Esophagus muscularis mucosa (tissue), 4 donors: ENCODE data around the gene ZCCHC10. TPM values are rescaled to one million over a fixed set of nuclear protein-coding genes. Genes with fewer than 3 reads are reported as not detected.
"Not testable (repeated sequence)": the region's sequence is repeated elsewhere in the genome, so short reads cannot be mapped to it uniquely, and the experiment has no call there.

Experiments
- DNase-seq: peaks from one replicate; pipeline ENCODE4 v3.0.0-alpha.2; 2017; ENCODE audit errors: extremely low spot score
- H3K27ac ChIP-seq, 4 donors: fragments of 200-600 bp; sonication (generic); replicated peaks in 1 of 4; 1 replicate in 3 of 4; 2 replicates in 1 of 4; pipeline ENCODE4 v1.5.1; 2016 to 2019; ENCODE audit warnings: mild to moderate bottlenecking in 1 of 4
- H3K27me3 ChIP-seq, 4 donors: fragments of 200-600 bp; sonication (generic); one replicate each; pipeline versions ENCODE4 v1.5.1 to v1.6.0; 2016 to 2019
- H3K36me3 ChIP-seq, 4 donors: fragments of 200-600 bp; sonication (generic); one replicate each; pipeline ENCODE4 v1.5.1; 2016 to 2019
- H3K4me1 ChIP-seq, 4 donors: fragments of 200-600 bp; sonication (generic); one replicate each; pipeline ENCODE4 v1.5.1; 2016 to 2019
- H3K4me3 ChIP-seq, 4 donors: fragments of 200-600 bp; sonication (generic); 1 replicate in 2 of 4; 2 replicates in 2 of 4; pipeline ENCODE4 v1.5.1; 2016 to 2019; ENCODE audit warnings: mild to moderate bottlenecking in 4 of 4, moderate library complexity in 1 of 4
- H3K9me3 ChIP-seq, 4 donors: fragments of 200-600 bp; sonication (generic); 1 replicate in 3 of 4; 2 replicates in 1 of 4; pipeline ENCODE4 v1.5.1; 2016 to 2019
- EP300 ChIP-seq: sonication (generic); formaldehyde crosslinking; IDR thresholded peaks from one replicate; pipeline ENCODE4 v1.6.1; 2017; ENCODE audit warnings: antibody characterized with exemption
- POLR2A ChIP-seq: fragments of 450-650 bp; IDR thresholded peaks from one replicate; pipeline ENCODE4 v1.6.1; 2017; ENCODE audit warnings: antibody characterized with exemption, moderate library complexity, mild to moderate bottlenecking, low read depth
- POLR2AphosphoS5 ChIP-seq, 2 donors: sonication (generic); formaldehyde crosslinking; IDR thresholded peaks; one replicate each; pipeline ENCODE4 v1.6.1; 2017; ENCODE audit warnings: antibody characterized with exemption in 2 of 2
- WGBS: methylation state at CpG from one replicate; pipeline ENCODE4 v1.1.5; 2018; 5-methylcytosine and 5-hydroxymethylcytosine counted together
- intact Hi-C: fragments of 100-400 bp; cut with DNase I; formaldehyde crosslinking; loops from one replicate; pipeline ENCODE4 v1.15.1; 2023
- total RNA-seq, 4 donors: library from RNA; depleted of rRNA; stranded (reverse); fragments of >200 nt; gene quantifications; one replicate each; pipeline versions ENCODE4 v1.1.0 to v1.2.1, GENCODE V29; 2016
- TF ChIP-seq, protein P1 (sequence below), 3 experiments: fragments of 200-600 bp in 2 of 3; fragments of 450-650 bp in 1 of 3; sonication (generic) in 2 of 3; IDR thresholded peaks; one replicate each; pipeline ENCODE4 v1.5.1; 2017 to 2019; ENCODE audit warnings: antibody characterized with exemption in 3 of 3, mild to moderate bottlenecking in 2 of 3, moderate library complexity in 1 of 3

The ZCCHC10 gene
- total RNA-seq, 4 donors from 2014 or later, result 8.6 to 40.8 (median 13.1) TPM

DNA sequence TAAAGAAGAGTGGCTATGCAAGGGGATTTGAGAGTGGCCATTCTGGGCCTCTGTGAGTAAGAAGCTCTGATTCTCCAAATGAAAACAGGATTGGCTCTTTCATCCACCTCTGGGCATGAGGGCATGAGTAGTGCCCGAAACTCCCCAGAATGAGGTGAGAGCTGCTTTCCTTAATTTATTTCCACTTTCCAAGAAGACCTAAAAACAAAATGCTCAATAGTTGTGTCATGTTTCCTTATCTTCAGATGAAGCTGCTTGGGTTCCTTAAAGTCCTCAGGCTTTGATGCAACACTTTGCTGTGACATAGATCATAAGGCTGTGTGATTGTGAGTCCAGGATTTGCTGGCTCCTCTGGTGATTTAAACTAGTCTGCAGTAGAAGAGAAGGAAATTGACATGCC lies 3.1 kb upstream of the ZCCHC10 start:
- H3K36me3 ChIP-seq, result no peaks in the 10 kb centered on the region
- DNase-seq, result no peak

DNA sequence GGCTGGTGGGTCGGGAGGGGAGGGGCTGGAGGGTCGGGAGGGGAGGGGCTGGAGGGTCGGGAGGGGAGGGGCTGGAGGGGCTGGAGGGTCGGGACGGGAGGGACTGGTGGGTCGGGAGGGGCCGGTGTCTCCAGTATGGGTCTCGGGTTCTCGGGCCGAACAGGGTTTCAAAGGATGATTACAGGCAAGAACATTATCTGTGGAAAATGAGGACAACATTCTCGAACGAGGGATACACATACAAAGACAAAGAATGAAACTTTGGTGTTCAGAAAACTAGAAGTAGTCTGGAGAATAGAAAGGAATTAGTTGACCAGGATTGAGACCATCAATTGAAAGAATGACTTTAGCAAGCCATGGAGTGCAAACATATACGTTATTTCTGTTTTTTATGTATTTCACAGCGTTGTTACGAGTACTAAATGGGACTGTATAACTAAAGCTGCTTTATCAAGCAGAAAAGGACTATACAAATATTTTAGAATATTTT lies 360 bp upstream of the ZCCHC10 start:
- peak overlapping the region; percentile 72 to 97 (median 84) for H3K4me3 ChIP-seq
- no peaks in the 10 kb centered on the region for H3K27me3 ChIP-seq
- DNase-seq, result no peak
- H3K4me1 ChIP-seq, result peaks cover 12 to 29% (median 18%) of the 10 kb centered on the region in 4 donors
- TF ChIP-seq POLR2A, result no peak
- TF ChIP-seq EP300, result no peak
- TF ChIP-seq POLR2AphosphoS5 (IDR thresholded peaks at IDR 0.05), result no peak
- TF ChIP-seq, protein P1, sequence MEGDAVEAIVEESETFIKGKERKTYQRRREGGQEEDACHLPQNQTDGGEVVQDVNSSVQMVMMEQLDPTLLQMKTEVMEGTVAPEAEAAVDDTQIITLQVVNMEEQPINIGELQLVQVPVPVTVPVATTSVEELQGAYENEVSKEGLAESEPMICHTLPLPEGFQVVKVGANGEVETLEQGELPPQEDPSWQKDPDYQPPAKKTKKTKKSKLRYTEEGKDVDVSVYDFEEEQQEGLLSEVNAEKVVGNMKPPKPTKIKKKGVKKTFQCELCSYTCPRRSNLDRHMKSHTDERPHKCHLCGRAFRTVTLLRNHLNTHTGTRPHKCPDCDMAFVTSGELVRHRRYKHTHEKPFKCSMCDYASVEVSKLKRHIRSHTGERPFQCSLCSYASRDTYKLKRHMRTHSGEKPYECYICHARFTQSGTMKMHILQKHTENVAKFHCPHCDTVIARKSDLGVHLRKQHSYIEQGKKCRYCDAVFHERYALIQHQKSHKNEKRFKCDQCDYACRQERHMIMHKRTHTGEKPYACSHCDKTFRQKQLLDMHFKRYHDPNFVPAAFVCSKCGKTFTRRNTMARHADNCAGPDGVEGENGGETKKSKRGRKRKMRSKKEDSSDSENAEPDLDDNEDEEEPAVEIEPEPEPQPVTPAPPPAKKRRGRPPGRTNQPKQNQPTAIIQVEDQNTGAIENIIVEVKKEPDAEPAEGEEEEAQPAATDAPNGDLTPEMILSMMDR (IDR thresholded peaks at IDR 0.05), result no peak
- intact Hi-C loops, result loop anchor here (10.0 kb wide), 1 partner anchor 62 kb away; the partner anchor contains the start of gene AFF4
- peaks cover 0 to 11% (median 3%) of the 10 kb centered on the region in 4 donors for H3K36me3 ChIP-seq
- peak overlapping the region; percentile 92 to 97 (median 94) for H3K27ac ChIP-seq
- H3K9me3 ChIP-seq, result no peaks in the 10 kb centered on the region
- WGBS, result 6% methylated on average over 15 of the region's 15 CpGs

More for the DNA sequence above, 3.1 kb upstream of the ZCCHC10 start:
- no peaks in the 10 kb centered on the region for H3K9me3 ChIP-seq
- intact Hi-C loops, result loop anchor here (10.0 kb wide), 1 partner anchor 65 kb away; the partner anchor contains the start of gene AFF4
- H3K27ac ChIP-seq, result no peak overlapping the region
- H3K4me1 ChIP-seq, result peaks cover 12 to 20% (median 16%) of the 10 kb centered on the region in 4 donors
- 81% methylated on average over 1 of the region's 1 CpG for WGBS
- TF ChIP-seq EP300 (no peak), POLR2A (no peak), POLR2AphosphoS5 (IDR thresholded peaks at IDR 0.05) (no peak)
- TF ChIP-seq, protein P1 (IDR thresholded peaks at IDR 0.05), result no peak
- H3K27me3 ChIP-seq, result no peaks in the 10 kb centered on the region
- H3K4me3 ChIP-seq, result no peak overlapping the region

DNA sequence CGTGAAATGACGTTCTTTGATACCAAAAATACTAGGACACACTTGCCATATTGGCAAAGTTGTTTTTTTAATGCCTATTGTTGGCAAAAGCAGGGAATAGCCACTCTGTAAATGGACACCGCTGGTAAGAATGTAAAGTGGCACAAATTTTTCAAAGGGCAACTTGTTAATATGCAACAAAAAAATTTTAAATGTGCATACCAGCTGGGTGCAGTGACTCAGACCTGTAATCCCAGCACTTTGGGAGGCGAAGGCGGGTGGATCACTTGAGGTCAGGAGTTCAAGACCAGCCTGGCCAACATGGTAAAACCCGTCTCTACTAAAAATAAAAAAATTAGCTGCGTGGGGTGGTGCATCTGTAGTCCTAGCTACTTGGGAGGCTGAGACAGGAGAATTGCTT lies 6.9 kb downstream of the ZCCHC10 start:
- Histone ChIP-seq H3K4me1 (peaks cover 0 to 10% (median 2%) of the 10 kb centered on the region in 4 donors), H3K36me3 (peaks cover 14 to 58% (median 28%) of the 10 kb centered on the region in 4 donors)
- H3K27ac ChIP-seq, H3K9me3 ChIP-seq, H3K27me3 ChIP-seq, intact Hi-C loops, DNase-seq, H3K4me3 ChIP-seq: not testable (repeated sequence)
- 94% methylated on average over 7 of the region's 7 CpGs for WGBS

DNA sequence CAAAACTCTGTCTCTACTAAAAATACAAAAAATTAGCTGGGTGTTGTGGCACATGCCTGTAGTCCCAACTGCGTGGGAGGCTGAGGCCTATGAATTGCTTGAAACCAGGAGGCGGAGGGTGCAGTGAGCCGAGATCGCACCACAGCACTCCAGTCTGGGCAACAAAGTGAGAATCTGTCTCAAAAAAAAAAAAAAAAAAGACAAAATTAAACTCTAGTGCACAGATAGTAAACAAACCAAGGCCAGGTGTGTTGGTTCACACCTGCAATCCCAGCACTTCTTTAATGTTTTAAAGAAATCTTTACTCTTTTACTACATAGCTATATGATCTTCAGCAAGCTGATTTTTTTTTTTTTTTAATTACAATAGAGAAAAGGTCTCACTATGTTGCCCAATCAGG lies 8.4 kb downstream of the ZCCHC10 start:
- H3K4me1 ChIP-seq, result no peaks in the 10 kb centered on the region
- DNase-seq, result no peak
- WGBS, result 100% methylated on average over 4 of the region's 4 CpGs
- no peak overlapping the region for H3K4me3 ChIP-seq
- TF ChIP-seq, protein P1 (IDR thresholded peaks at IDR 0.05), result no peak
- TF ChIP-seq POLR2A (no peak), POLR2AphosphoS5 (IDR thresholded peaks at IDR 0.05) (no peak), EP300 (no peak)
- H3K36me3 ChIP-seq, result peaks cover 14 to 61% (median 24%) of the 10 kb centered on the region in 4 donors
- H3K27me3 ChIP-seq, result no peaks in the 10 kb centered on the region
- no peaks in the 10 kb centered on the region for H3K9me3 ChIP-seq
- no peak overlapping the region for H3K27ac ChIP-seq
- intact Hi-C loops, result no loop called here

DNA sequence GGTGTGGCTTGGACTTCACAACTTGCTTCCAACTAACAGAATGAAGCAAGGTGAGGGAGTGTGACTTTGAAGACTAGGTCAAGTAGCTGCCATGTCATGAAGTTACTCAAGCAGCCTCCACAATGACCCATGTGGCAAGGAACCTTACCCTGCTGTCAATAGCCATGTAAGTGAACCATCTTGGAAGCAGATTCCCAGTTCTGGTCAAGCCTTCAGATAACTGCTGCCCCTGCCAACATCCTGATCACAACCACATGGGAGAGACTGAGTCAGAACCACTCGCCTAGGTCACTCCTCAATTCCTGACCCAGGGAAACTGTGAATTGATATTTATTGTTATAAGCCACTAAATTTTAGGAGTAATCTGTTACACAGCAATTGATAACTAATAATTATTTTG lies 10.9 kb downstream of the ZCCHC10 start:
- peaks cover 14 to 46% (median 26%) of the 10 kb centered on the region in 4 donors for H3K36me3 ChIP-seq

DNA sequence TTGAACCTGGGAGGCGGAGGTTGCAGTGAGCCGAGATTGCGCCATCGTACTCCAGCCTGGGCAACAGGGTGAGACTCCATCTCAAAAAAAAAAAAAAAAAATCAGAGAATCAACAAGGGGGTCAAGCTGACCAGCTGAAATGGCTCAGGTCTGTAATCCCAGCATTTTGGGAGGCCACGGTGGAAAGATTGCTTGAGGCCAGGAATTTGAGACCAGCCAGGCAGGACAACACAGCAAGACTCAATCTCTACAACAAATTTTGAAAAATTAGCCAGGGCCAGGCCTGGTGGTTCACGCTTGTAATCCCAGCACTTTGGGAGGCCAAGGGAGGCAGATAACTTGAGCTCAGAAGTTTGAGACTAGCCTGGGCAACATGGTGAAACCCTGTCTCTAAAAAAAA lies 17.9 kb downstream of the ZCCHC10 start:
- peaks cover 9 to 50% (median 27%) of the 10 kb centered on the region in 4 donors for H3K36me3 ChIP-seq
- intact Hi-C loops, H3K9me3 ChIP-seq, H3K4me1 ChIP-seq, DNase-seq, H3K4me3 ChIP-seq, H3K27me3 ChIP-seq, H3K27ac ChIP-seq: not testable (repeated sequence)
- 78% methylated on average over 5 of the region's 6 CpGs for WGBS

More for the DNA sequence above, 10.9 kb downstream of the ZCCHC10 start:
- 76% methylated on average over 1 of the region's 1 CpG for WGBS
- TF ChIP-seq, protein P1 (IDR thresholded peaks at IDR 0.05), result no peak
- TF ChIP-seq POLR2AphosphoS5 (IDR thresholded peaks at IDR 0.05) (no peak), POLR2A (no peak), EP300 (no peak)
- intact Hi-C loops, result no loop called here
- H3K4me1 ChIP-seq, result no peaks in the 10 kb centered on the region
- no peak overlapping the region for H3K4me3 ChIP-seq
- DNase-seq, result no peak
- no peaks in the 10 kb centered on the region for H3K27me3 ChIP-seq
- no peaks in the 10 kb centered on the region for H3K9me3 ChIP-seq
- H3K27ac ChIP-seq, result no peak overlapping the region
